Fibroblast of lung (primary cell): Measurements from ENCODE around the gene CCDC54. TPM values are rescaled to one million over a fixed set of nuclear protein-coding genes. Genes with fewer than 3 reads are reported as not detected.

ENCODE experiments used
- DNase-seq, 2 donors: peaks; one replicate each; pipeline versions ENCODE4 v3.0.0 to v3.0.0-alpha.2; 2010; ENCODE audit warnings: low read depth in 2 of 2
- H2AFZ ChIP-seq: 2 replicates; pipeline ENCODE4 v1.5.1; 2012; ENCODE audit warnings: low read length, control low read depth, inconsistent platforms
- H3K27ac ChIP-seq: 2 replicates; pipeline ENCODE4 v1.5.1; 2011; ENCODE audit warnings: low read length, control low read depth; ENCODE audit not compliant: insufficient read depth
- H3K27me3 ChIP-seq: 2 replicates; pipeline ENCODE4 v1.5.1; 2011; ENCODE audit warnings: mild to moderate bottlenecking, low read length; ENCODE audit not compliant: control insufficient read depth, insufficient read depth
- H3K36me3 ChIP-seq: 2 replicates; pipeline ENCODE4 v1.5.1; 2011; ENCODE audit warnings: low read length; ENCODE audit not compliant: control insufficient read depth, insufficient read depth
- H3K4me1 ChIP-seq: 2 replicates; pipeline ENCODE4 v1.5.1; 2011; ENCODE audit warnings: low read length; ENCODE audit not compliant: control insufficient read depth, insufficient read depth; ENCODE audit errors: extremely low read depth
- H3K4me2 ChIP-seq: 2 replicates; pipeline ENCODE4 v1.5.1; 2011; ENCODE audit warnings: low read length, control low read depth; ENCODE audit not compliant: insufficient read depth; ENCODE audit errors: extremely low read depth
- H3K4me3 ChIP-seq, 4 experiments: fragments of 200-600 bp in 1 of 4; sonication (generic) in 1 of 4; replicated peaks in 1 of 4; 2 replicates each; pipeline ENCODE4 v1.5.1; 2011 to 2016; ENCODE audit warnings: low read length in 4 of 4, low read depth in 3 of 4, mild to moderate bottlenecking in 3 of 4, control low read depth in 2 of 4, inconsistent platforms in 1 of 4, mixed read lengths in 1 of 4; ENCODE audit not compliant: insufficient read depth in 1 of 4; ENCODE audit errors: control extremely low read depth in 1 of 4
- H3K79me2 ChIP-seq: 2 replicates; pipeline ENCODE4 v1.5.1; 2012; ENCODE audit warnings: mild to moderate bottlenecking, low read length, inconsistent platforms; ENCODE audit not compliant: control insufficient read depth, insufficient read depth
- H3K9ac ChIP-seq: 2 replicates; pipeline ENCODE4 v1.5.1; 2011; ENCODE audit warnings: mild to moderate bottlenecking, low read length, control low read depth; ENCODE audit not compliant: insufficient read depth
- H3K9me3 ChIP-seq: 2 replicates; pipeline ENCODE4 v1.5.1; 2012; ENCODE audit warnings: low read depth, low read length; ENCODE audit not compliant: control insufficient read depth, insufficient read depth
- H4K20me1 ChIP-seq: 2 replicates; pipeline ENCODE4 v1.5.1; 2011; ENCODE audit warnings: low read length; ENCODE audit not compliant: control insufficient read depth, insufficient read depth; ENCODE audit errors: extremely low read depth
- CTCF ChIP-seq, 2 donors: IDR thresholded peaks in 1 of 2; conservative IDR thresholded peaks in 1 of 2; 1 replicate in 1 of 2; 2 replicates in 1 of 2; pipeline ENCODE4 v1.5.1; 2011 to 2012; ENCODE audit warnings: low read length in 2 of 2, control low read depth in 1 of 2, inconsistent platforms in 1 of 2, low read depth in 1 of 2, mild to moderate bottlenecking in 1 of 2
- EZH2 ChIP-seq: IDR thresholded peaks from 2 replicates; pipeline ENCODE4 v1.5.1; 2012; ENCODE audit warnings: low read length, control low read depth, mild to moderate bottlenecking; ENCODE audit errors: missing control alignments
- polyA plus RNA-seq, 2 donors: library from polyadenylated mRNA; depleted of rRNA in 1 of 2; stranded (reverse) in 1 of 2; unstranded in 1 of 2; fragments of >200 nt; gene quantifications; 2 replicates each; pipeline ENCODE4 v1.2.1, GENCODE V29; 2011 to 2012; ENCODE audit warnings: missing spikeins in 1 of 2
- total RNA-seq: library from RNA; depleted of rRNA; stranded (reverse); fragments of >200 nt; gene quantifications from 2 replicates; pipeline ENCODE4 v1.2.1, GENCODE V29; 2014

The CCDC54 gene
- total and polyA plus RNA-seq, 2 donors (not counting 1 experiment from before 2014, with no cell fraction given) = not detected

- no peaks in the 10 kb centered on the region for H3K27me3 ChIP-seq
- TF ChIP-seq CTCF (conservative IDR thresholded peaks at IDR 0.05 in 1 of 2, IDR thresholded peaks at IDR 0.05 in 1 of 2; ENCODE audit: low read depth in 1 of 2, low read length in 2 of 2) (no peak), EZH2 (no peak)
- H3K4me3 ChIP-seq = no peak overlapping the region
- H3K4me1 ChIP-seq = no peaks in the 10 kb centered on the region
- no peaks in the 10 kb centered on the region for H3K9me3 ChIP-seq
- no peak for DNase-seq
- no peak overlapping the region for H3K27ac ChIP-seq
- no peaks in the 10 kb centered on the region for H4K20me1 ChIP-seq
- H2AFZ ChIP-seq = no peak overlapping the region
- H3K4me2 ChIP-seq = no peak overlapping the region
- H3K9ac ChIP-seq = no peak overlapping the region
- H3K79me2 ChIP-seq = no peaks in the 10 kb centered on the region
- H3K36me3 ChIP-seq = no peaks in the 10 kb centered on the region
Measured at GRCh38 chr3:107395066-107395465, 17.8 kb downstream of the CCDC54 start.

GRCh38 chr3:107401301-107401700 is 24.1 kb downstream of the CCDC54 start:
- Histone ChIP-seq H4K20me1 (no peaks in the 10 kb centered on the region), H3K4me1 (no peaks in the 10 kb centered on the region), H3K9ac (no peak overlapping the region), H3K27me3 (no peaks in the 10 kb centered on the region), H3K4me3 (no peak overlapping the region), H2AFZ (no peak overlapping the region), H3K9me3 (no peaks in the 10 kb centered on the region), H3K4me2 (no peak overlapping the region), H3K27ac (no peak overlapping the region), H3K79me2 (no peaks in the 10 kb centered on the region), H3K36me3 (no peaks in the 10 kb centered on the region)
- no peak for DNase-seq
- no peak for TF ChIP-seq CTCF (conservative IDR thresholded peaks at IDR 0.05 in 1 of 2, IDR thresholded peaks at IDR 0.05 in 1 of 2; ENCODE audit: low read depth in 1 of 2, low read length in 2 of 2)
- TF ChIP-seq EZH2 = no peak

- Histone ChIP-seq H3K4me1 (no peaks in the 10 kb centered on the region), H3K36me3 (no peaks in the 10 kb centered on the region), H3K79me2 (no peaks in the 10 kb centered on the region), H4K20me1 (no peaks in the 10 kb centered on the region), H3K9ac (no peak overlapping the region), H3K27ac (no peak overlapping the region), H3K4me2 (no peak overlapping the region), H3K4me3 (no peak overlapping the region), H3K27me3 (no peaks in the 10 kb centered on the region), H2AFZ (no peak overlapping the region), H3K9me3 (no peaks in the 10 kb centered on the region)
- no peak for DNase-seq
- TF ChIP-seq CTCF (conservative IDR thresholded peaks at IDR 0.05 in 1 of 2, IDR thresholded peaks at IDR 0.05 in 1 of 2; ENCODE audit: low read depth in 1 of 2, low read length in 2 of 2) = no peak
- no peak for TF ChIP-seq EZH2
Measured at GRCh38 chr3:107402214-107402613, 25.0 kb downstream of the CCDC54 start.
